ENCODE data around the gene SEC61G. TPM values are rescaled to one million over a fixed set of nuclear protein-coding genes. Genes with fewer than 3 reads are reported as not detected.

SEC61G gene
- total RNA-seq, 1 experiment from 2014 or later: 176 TPM

DNA sequence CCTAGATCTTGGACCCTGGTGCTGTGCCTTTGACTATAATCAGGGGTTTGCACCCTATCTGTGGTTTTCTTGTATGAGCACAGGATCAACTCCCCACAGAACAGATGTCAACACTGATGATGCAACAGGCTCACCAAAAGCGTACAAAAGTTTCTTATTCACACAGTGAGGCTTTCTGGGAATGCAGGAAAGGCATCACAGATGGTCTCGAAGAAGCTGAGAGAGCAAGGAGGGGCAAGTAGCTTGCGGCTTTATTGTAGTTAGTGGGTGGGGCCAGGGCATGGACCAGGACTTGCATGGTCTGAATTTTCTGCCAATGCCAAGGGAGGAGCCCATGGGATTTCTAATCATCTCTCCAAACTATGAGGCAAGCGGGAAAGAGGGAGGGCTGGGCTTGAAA is 46.2 kb downstream of the SEC61G start:
- DNase-seq: no peak
- H3K36me3 Mint-ChIP-seq (ENCODE audit: insufficient read depth in 1 of 3, low read depth in 3 of 3): peaks cover 7 to 13% (median 10%) of the 10 kb centered on the region in 3 experiments
- H3K9ac ChIP-seq (ENCODE audit: extremely low read depth, insufficient read length, low read length): no peak overlapping the region
- H2BK120ac ChIP-seq (ENCODE audit: low read depth, low read length, poor library complexity, severe bottlenecking): no peak overlapping the region
- no peak overlapping the region for H2AK5ac ChIP-seq (ENCODE audit: insufficient read length, low read length)
- no peaks in the 10 kb centered on the region for H3K9me3 ChIP-seq (ENCODE audit: control insufficient read depth, low read depth, low read length)
- no peak overlapping the region for H3K4me2 ChIP-seq (ENCODE audit: insufficient read depth, insufficient read length, low read length)
- H4K5ac ChIP-seq (ENCODE audit: insufficient read length, low read depth, low read length): no peak overlapping the region
- no peaks in the 10 kb centered on the region for H3K23me2 ChIP-seq (ENCODE audit: insufficient read length, low read depth, low read length, poor library complexity, severe bottlenecking)
- H3K14ac ChIP-seq (ENCODE audit: insufficient read depth, low read length): no peak overlapping the region
- no peak overlapping the region for H4K8ac ChIP-seq (replicated peaks; ENCODE audit: insufficient read length, low read depth, low read length)
- H2BK15ac ChIP-seq (ENCODE audit: low read depth, low read length): no peak overlapping the region
- no peak overlapping the region for H2AFZ ChIP-seq (ENCODE audit: low read length)
- no peak overlapping the region for H3K56ac ChIP-seq (ENCODE audit: insufficient read length, low read depth, low read length)
- no peaks in the 10 kb centered on the region for H3K27me3 ChIP-seq (ENCODE audit: insufficient read depth, low read length)
- peaks cover 12 to 28% of the 10 kb centered on the region in 2 experiments; a peak in 4 of 5 replicates for H3K9me3 Mint-ChIP-seq
- no peaks in the 10 kb centered on the region; the same call in 1 of the 2 replicates for H3K79me2 ChIP-seq (ENCODE audit: insufficient read depth, low read length)
- no peak overlapping the region for H4K91ac ChIP-seq (ENCODE audit: insufficient read length, low read depth, low read length)
- WGBS (ENCODE audit: extremely low coverage, insufficient read length, low lambda C conversion rate): no CpG with 5 or more reads among the region's 4 CpGs
- peaks cover 4% of the 10 kb centered on the region for H3K27me3 Mint-ChIP-seq (ENCODE audit: low read depth)
- no peak overlapping the region for H3K27ac ChIP-seq (ENCODE audit: insufficient read length, low read depth, low read length)
- no peaks in the 10 kb centered on the region for H3K4me1 Mint-ChIP-seq
- H3K79me1 ChIP-seq (ENCODE audit: insufficient read depth, low read depth, low read length, poor library complexity, severe bottlenecking): no peaks in the 10 kb centered on the region
- no peaks in the 10 kb centered on the region for H3K4me1 ChIP-seq (ENCODE audit: insufficient read depth, low read length)
- H2BK5ac ChIP-seq (ENCODE audit: insufficient read length, low read length): no peak overlapping the region
- no peak overlapping the region for H3T11ph ChIP-seq (ENCODE audit: low read length)
- no peak for TF ChIP-seq CTCF (conservative IDR thresholded peaks at IDR 0.05)
- no peak overlapping the region for H3K18ac ChIP-seq (ENCODE audit: insufficient read length, low read depth, low read length)
- H2BK20ac ChIP-seq (ENCODE audit: low read depth, low read length, poor library complexity, severe bottlenecking): no peak overlapping the region
- H3K27ac Mint-ChIP-seq: no peak overlapping the region; a peak in 1 of 7 replicates
- no peak overlapping the region for H2BK12ac ChIP-seq (ENCODE audit: insufficient read length, low read depth, low read length)
- H3K4me3 Mint-ChIP-seq: no peak overlapping the region
- no peak overlapping the region for H3K4ac ChIP-seq (ENCODE audit: low read depth, low read length)
- no peak overlapping the region for H3K23ac ChIP-seq (ENCODE audit: insufficient read length, low read depth, low read length)
- H4K20me1 ChIP-seq (ENCODE audit: control insufficient read depth, insufficient read depth, insufficient read length): peaks cover 3% of the 10 kb centered on the region
